HG02943 (cell line): ENCODE data around the gene CCDC185.

Experiments used
- ATAC-seq: cut with Tn5 transposase; IDR thresholded peaks from one replicate; pipeline ENCODE4 v1.9.1; 2021; ENCODE audit warnings: mild to moderate bottlenecking, low read depth, moderate library complexity; ENCODE audit not compliant: unreplicated experiment

Gene CCDC185

GRCh38 chr1:223393275-223394214, at the start of gene CCDC185:
Gene CCDC185, plus strand, starts transcription at chr1:223393415. Its CDS starts 61 bp downstream, at chr1:223393476.
- ATAC-seq = no peak

- ATAC-seq = no peak
Observed at GRCh38 chr1:223343692-223344091, 49.5 kb upstream of the CCDC185 start.

GRCh38 chr1:223344491-223344890, 48.7 kb upstream of the CCDC185 start:
- no peak for ATAC-seq

GRCh38 chr1:223345720-223346119, 47.5 kb upstream of the CCDC185 start:
- no peak for ATAC-seq

GRCh38 chr1:223346311-223346710, 46.9 kb upstream of the CCDC185 start:
- no peak for ATAC-seq

- ATAC-seq = no peak
Observed at GRCh38 chr1:223347583-223347982, 45.6 kb upstream of the CCDC185 start.

- ATAC-seq = no peak
Observed at GRCh38 chr1:223348439-223348838, 44.8 kb upstream of the CCDC185 start.

- no peak for ATAC-seq
Observed at GRCh38 chr1:223349241-223349640, 44.0 kb upstream of the CCDC185 start.

GRCh38 chr1:223350361-223350908, 42.8 kb upstream of the CCDC185 start:
- no peak for ATAC-seq

- no peak for ATAC-seq
Observed at GRCh38 chr1:223352944-223353343, 40.3 kb upstream of the CCDC185 start.

- no peak for ATAC-seq
Observed at GRCh38 chr1:223353939-223354338, 39.3 kb upstream of the CCDC185 start.

GRCh38 chr1:223355699-223356098, 37.5 kb upstream of the CCDC185 start:
- no peak for ATAC-seq

GRCh38 chr1:223358826-223359225, 34.4 kb upstream of the CCDC185 start:
- no peak for ATAC-seq

- ATAC-seq = no peak
Observed at GRCh38 chr1:223363057-223363855, 30.0 kb upstream of the CCDC185 start.

- no peak for ATAC-seq
Observed at GRCh38 chr1:223363856-223364684, 29.1 kb upstream of the CCDC185 start, which contains the start of gene SUSD4. Gene SUSD4, minus strand, starts transcription at chr1:223364176. Its CDS starts 751 bp downstream, at chr1:223363425.

- no peak for ATAC-seq
Observed at GRCh38 chr1:223364685-223365382, 28.4 kb upstream of the CCDC185 start.

GRCh38 chr1:223374064-223374610, 19.1 kb upstream of the CCDC185 start:
- ATAC-seq = no peak

GRCh38 chr1:223378754-223379153, 14.5 kb upstream of the CCDC185 start:
- no peak for ATAC-seq

GRCh38 chr1:223386013-223386412, 7.2 kb upstream of the CCDC185 start:
- ATAC-seq = no peak
